ENCODE measurements around the gene IGFLR1. TPM values are rescaled to one million over a fixed set of nuclear protein-coding genes. Genes with fewer than 3 reads are reported as not detected.

The IGFLR1 gene
- polyA plus RNA-seq, 1 donor: 3.8 TPM

DNA sequence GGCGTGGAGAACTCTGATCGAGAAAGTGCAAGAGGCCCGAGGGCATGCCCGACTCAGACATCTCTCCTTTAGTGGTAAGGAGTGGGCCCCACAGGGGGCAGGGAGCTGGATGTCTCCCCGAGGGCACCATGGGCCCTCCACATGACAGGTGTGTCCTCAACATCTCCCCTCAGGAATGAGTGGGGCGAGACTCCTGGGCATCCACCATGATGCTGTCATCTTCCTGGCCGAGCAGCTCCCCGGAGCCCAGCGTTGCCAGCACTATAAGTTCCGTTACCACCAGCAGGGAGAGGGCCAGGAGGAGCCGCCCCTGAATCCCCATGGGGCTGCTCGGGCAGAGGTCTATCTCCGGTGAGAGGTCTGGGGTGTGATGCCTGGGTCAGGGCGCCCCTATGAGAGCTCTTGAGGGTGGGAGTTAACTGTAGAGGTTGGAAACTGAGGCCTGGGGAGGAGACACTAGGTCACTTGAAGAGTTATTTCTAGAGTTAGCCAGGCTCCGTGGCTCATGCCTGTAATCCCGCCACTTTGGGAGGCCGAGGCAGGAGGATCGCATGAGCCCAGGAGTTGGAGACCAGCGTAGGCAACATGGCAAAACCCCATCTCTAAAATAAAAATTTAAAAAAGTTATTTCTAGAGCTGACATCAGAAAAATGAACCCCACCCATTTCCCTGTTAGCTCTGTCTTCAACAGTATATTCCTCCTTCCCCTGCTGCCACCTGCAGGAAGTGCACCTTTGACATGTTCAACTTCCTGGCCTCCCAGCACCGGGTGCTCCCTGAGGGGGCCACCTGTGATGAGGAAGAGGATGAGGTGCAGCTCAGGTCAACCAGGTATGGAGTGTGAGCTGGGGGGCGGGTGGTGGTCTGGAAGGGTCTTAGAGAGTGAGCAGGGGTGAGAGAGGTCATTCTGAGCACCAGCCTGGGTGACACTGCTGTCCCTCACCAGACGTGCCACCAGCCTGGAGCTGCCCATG lies 5.1 kb downstream of the IGFLR1 start:
- H3K9me3 ChIP-seq (ENCODE audit: control insufficient read depth, low read depth, low read length): no peaks in the 10 kb centered on the region
- no peak for DNase-seq
- H3K4me3 ChIP-seq (ENCODE audit: low read length): no peak overlapping the region
- H3K27me3 ChIP-seq (ENCODE audit: control insufficient read depth, insufficient read depth, low read length): no peaks in the 10 kb centered on the region
- no CpG with 5 or more reads among the region's 22 CpGs for WGBS (ENCODE audit: insufficient coverage, low lambda C conversion rate)
- H3K36me3 ChIP-seq (ENCODE audit: control insufficient read depth, insufficient read depth, low read length): peaks cover 67% of the 10 kb centered on the region
- H3K4me1 ChIP-seq (ENCODE audit: control insufficient read depth, insufficient read depth, low read length): peaks cover 10% of the 10 kb centered on the region
- no peak overlapping the region for H3K27ac ChIP-seq (ENCODE audit: low read length)

DNA sequence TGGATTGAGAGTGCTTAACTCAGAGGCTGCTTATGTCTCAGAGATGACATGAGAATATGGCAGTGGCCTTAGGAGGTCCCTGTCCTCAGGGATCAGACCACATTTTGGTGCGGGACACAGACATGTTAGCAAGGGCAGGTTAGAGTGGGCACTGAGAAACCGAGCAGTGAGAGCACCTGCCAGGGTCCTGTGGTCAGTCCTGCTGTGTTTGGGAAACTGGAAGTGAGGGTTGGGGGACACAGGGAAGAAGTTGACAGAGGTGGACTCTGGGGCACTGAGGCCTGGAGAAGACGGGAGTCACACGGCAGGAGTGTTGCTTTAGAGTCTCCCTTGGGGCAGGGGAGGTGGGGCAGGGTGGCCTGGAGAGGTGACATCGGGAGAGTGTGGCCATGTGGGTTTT lies 7.4 kb downstream of the IGFLR1 start:
- Histone ChIP-seq H3K36me3 (ENCODE audit: control insufficient read depth, insufficient read depth, low read length) (peaks cover 88% of the 10 kb centered on the region), H3K4me3 (ENCODE audit: low read length) (no peak overlapping the region), H3K27me3 (ENCODE audit: control insufficient read depth, insufficient read depth, low read length) (no peaks in the 10 kb centered on the region), H3K9me3 (ENCODE audit: control insufficient read depth, low read depth, low read length) (no peaks in the 10 kb centered on the region), H3K27ac (ENCODE audit: low read length) (no peak overlapping the region), H3K4me1 (ENCODE audit: control insufficient read depth, insufficient read depth, low read length) (peaks cover 2% of the 10 kb centered on the region)
- no CpG with 5 or more reads among the region's 5 CpGs for WGBS (ENCODE audit: insufficient coverage, low lambda C conversion rate)
- no peak for DNase-seq

DNA sequence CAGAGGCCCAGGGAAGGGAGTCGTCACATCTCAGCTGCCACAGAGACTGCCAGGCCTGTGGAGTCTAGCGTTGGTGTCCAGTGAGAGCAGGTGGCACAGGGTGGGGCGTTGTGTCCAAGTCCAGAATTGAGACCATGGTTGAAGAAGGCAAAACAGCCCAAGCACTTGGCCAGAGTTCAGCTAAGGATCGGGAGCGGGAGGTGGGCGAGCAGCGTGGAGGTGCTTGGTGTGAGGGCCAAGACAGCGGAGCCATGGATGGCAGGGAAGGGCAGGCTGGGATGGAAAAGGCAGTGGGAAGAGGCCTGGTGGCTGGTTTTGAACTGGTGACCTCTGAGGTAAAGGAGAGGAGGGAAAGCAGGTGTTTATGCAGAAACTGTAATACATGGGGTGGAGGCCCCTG lies 8.0 kb downstream of the IGFLR1 start:
- Histone ChIP-seq H3K4me1 (ENCODE audit: control insufficient read depth, insufficient read depth, low read length) (no peaks in the 10 kb centered on the region), H3K27me3 (ENCODE audit: control insufficient read depth, insufficient read depth, low read length) (no peaks in the 10 kb centered on the region), H3K9me3 (ENCODE audit: control insufficient read depth, low read depth, low read length) (no peaks in the 10 kb centered on the region), H3K27ac (ENCODE audit: low read length) (no peak overlapping the region), H3K4me3 (ENCODE audit: low read length) (no peak overlapping the region), H3K36me3 (ENCODE audit: control insufficient read depth, insufficient read depth, low read length) (peaks cover 94% of the 10 kb centered on the region)
- no CpG with 5 or more reads among the region's 8 CpGs for WGBS (ENCODE audit: insufficient coverage, low lambda C conversion rate)
- DNase-seq: no peak

DNA sequence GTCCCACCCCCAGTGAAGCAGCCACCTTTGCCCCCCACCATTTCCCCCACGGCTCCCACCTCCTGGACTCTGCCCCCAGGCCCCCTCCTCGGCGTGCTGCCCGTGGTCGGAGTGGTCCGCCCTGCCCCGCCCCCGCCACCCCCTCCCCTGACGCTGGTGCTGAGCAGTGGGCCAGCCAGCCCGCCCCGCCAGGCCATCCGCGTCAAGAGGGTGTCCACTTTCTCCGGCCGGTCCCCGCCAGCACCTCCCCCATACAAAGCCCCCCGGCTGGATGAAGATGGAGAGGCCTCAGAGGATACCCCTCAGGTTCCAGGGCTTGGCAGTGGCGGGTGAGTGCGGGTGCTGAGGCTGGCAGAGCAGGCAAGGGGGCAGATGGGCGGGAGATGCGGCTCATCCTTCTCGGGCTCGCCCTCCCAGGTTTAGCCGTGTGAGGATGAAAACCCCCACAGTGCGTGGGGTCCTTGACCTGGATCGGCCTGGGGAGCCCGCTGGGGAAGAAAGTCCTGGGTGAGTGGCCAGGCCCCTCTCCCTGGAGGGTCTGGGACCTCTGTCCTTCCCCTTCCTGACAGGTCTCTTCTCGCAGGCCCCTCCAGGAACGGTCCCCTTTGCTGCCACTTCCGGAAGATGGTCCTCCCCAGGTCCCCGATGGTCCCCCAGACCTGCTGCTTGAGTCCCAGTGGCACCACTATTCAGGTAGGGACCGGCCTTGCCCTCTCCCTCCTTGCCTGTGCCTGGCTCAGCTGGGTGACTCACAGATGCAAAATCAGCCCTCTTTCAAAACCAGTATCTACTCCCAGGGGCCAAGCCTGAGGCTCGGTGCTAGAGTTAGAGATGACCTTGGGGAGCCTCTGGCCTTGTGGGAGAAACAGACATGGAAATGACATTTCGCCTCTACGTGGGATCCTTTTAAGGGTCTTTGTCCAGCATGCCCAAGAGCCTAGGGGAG lies 8.8 kb downstream of the IGFLR1 start:
- Histone ChIP-seq H3K4me3 (ENCODE audit: low read length) (no peak overlapping the region), H3K27ac (ENCODE audit: low read length) (no peak overlapping the region), H3K36me3 (ENCODE audit: control insufficient read depth, insufficient read depth, low read length) (peaks cover 94% of the 10 kb centered on the region), H3K9me3 (ENCODE audit: control insufficient read depth, low read depth, low read length) (no peaks in the 10 kb centered on the region), H3K27me3 (ENCODE audit: control insufficient read depth, insufficient read depth, low read length) (no peaks in the 10 kb centered on the region), H3K4me1 (ENCODE audit: control insufficient read depth, insufficient read depth, low read length) (no peaks in the 10 kb centered on the region)
- DNase-seq: no peak
- no CpG with 5 or more reads among the region's 35 CpGs for WGBS (ENCODE audit: insufficient coverage, low lambda C conversion rate)

DNA sequence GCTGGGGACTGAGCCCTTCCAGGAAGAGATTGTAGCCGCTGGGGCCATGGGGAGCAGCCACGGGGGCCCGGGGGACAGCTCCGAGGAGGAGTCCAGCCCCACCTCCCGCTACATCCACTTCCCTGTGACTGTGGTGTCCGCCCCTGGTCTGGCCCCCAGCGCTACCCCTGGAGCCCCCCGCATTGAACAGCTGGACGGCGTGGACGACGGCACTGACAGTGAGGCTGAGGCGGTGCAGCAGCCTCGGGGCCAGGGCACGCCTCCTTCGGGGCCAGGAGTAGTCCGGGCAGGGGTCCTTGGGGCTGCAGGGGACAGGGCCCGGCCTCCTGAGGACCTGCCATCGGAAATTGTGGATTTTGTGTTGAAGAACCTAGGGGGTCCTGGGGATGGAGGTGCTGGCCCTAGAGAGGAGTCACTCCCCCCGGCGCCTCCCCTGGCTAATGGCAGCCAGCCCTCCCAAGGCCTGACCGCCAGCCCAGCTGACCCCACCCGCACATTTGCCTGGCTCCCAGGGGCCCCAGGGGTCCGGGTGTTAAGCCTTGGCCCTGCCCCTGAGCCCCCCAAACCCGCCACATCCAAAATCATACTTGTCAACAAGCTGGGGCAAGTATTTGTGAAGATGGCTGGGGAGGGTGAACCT lies 9.6 kb downstream of the IGFLR1 start:
- H3K4me1 ChIP-seq (ENCODE audit: control insufficient read depth, insufficient read depth, low read length): no peaks in the 10 kb centered on the region
- H3K36me3 ChIP-seq (ENCODE audit: control insufficient read depth, insufficient read depth, low read length): peaks cover 95% of the 10 kb centered on the region
- no peaks in the 10 kb centered on the region for H3K27me3 ChIP-seq (ENCODE audit: control insufficient read depth, insufficient read depth, low read length)
- H3K4me3 ChIP-seq (ENCODE audit: low read length): no peak overlapping the region
- no peaks in the 10 kb centered on the region for H3K9me3 ChIP-seq (ENCODE audit: control insufficient read depth, low read depth, low read length)
- no peak for DNase-seq
- no CpG with 5 or more reads among the region's 25 CpGs for WGBS (ENCODE audit: insufficient coverage, low lambda C conversion rate)
- no peak overlapping the region for H3K27ac ChIP-seq (ENCODE audit: low read length)

DNA sequence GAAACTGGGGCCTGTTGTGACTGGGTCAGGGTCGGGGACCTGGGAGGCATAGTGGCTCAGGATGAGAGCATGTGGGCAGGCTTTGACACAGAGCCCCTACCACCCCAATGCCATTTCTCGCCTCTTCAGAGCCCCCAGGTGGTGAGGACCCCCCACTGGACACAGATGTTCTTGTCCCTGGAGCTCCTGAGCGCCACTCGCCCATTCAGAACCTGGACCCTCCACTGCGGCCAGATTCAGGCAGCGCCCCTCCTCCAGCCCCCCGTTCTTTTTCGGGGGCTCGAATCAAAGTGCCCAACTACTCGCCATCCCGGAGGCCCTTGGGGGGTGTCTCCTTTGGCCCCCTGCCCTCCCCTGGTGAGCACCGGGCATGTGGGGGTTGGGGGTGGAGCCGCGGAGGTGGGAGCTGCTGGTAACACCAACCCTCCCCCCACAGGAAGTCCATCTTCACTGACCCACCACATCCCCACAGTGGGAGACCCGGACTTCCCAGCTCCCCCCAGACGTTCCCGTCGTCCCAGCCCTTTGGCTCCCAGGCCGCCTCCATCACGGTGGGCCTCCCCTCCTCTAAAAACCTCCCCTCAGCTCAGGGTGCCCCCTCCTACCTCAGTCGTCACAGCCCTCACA lies 10.4 kb downstream of the IGFLR1 start:
- Histone ChIP-seq H3K27ac (ENCODE audit: low read length) (no peak overlapping the region), H3K9me3 (ENCODE audit: control insufficient read depth, low read depth, low read length) (no peaks in the 10 kb centered on the region), H3K27me3 (ENCODE audit: control insufficient read depth, insufficient read depth, low read length) (no peaks in the 10 kb centered on the region), H3K4me1 (ENCODE audit: control insufficient read depth, insufficient read depth, low read length) (no peaks in the 10 kb centered on the region), H3K4me3 (ENCODE audit: low read length) (no peak overlapping the region), H3K36me3 (ENCODE audit: control insufficient read depth, insufficient read depth, low read length) (peaks cover 96% of the 10 kb centered on the region)
- DNase-seq: no peak
- WGBS (ENCODE audit: insufficient coverage, low lambda C conversion rate): no CpG with 5 or more reads among the region's 21 CpGs

DNA sequence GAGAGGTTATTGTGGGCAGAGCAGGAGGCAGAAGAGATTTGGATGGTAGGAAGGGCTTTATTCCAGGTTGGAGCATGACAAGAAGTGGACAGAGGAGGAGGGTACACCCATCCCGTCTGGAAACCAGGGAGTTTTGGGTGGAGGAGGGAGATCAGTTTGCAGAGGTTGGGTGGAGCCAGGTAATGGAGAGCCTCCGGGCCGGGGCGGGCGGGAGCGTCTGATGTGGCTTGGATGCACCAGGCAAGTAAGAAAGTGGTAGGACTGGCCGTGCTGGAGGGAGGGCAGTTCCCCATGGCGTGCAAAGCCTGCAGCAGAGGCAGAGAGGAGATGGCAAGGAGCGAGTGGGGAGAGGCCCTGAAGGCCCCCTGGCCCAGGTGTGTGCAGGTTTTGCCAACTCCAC lies 10.9 kb downstream of the IGFLR1 start:
- H3K9me3 ChIP-seq (ENCODE audit: control insufficient read depth, low read depth, low read length): no peaks in the 10 kb centered on the region
- no peaks in the 10 kb centered on the region for H3K4me1 ChIP-seq (ENCODE audit: control insufficient read depth, insufficient read depth, low read length)
- no peaks in the 10 kb centered on the region for H3K27me3 ChIP-seq (ENCODE audit: control insufficient read depth, insufficient read depth, low read length)
- no peak overlapping the region for H3K27ac ChIP-seq (ENCODE audit: low read length)
- H3K4me3 ChIP-seq (ENCODE audit: low read length): no peak overlapping the region
- H3K36me3 ChIP-seq (ENCODE audit: control insufficient read depth, insufficient read depth, low read length): peaks cover 95% of the 10 kb centered on the region
- no CpG with 5 or more reads among the region's 9 CpGs for WGBS (ENCODE audit: insufficient coverage, low lambda C conversion rate)
- no peak for DNase-seq

DNA sequence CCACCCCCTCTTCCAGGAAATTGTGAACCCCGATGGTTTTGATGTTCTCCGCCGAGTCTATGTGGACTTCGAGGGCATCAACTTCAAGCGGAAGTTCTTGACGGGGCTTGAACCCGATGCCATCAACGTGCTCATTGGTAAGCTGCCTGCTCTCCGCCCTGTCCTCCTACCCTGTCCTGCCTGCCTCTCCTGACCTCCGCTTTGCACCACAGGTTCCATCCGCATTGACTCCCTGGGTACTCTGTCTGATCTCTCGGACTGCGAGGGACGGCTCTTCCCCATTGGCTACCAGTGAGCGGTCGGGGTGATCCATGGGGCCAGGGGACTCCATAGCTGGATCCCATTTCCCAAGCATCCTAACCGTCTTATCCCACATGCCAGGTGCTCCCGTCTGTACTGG lies 11.9 kb downstream of the IGFLR1 start:
- no peak overlapping the region for H3K27ac ChIP-seq (ENCODE audit: low read length)
- H3K36me3 ChIP-seq (ENCODE audit: control insufficient read depth, insufficient read depth, low read length): peaks cover 96% of the 10 kb centered on the region
- H3K4me3 ChIP-seq (ENCODE audit: low read length): no peak overlapping the region
- no CpG with 5 or more reads among the region's 18 CpGs for WGBS (ENCODE audit: insufficient coverage, low lambda C conversion rate)
- no peaks in the 10 kb centered on the region for H3K27me3 ChIP-seq (ENCODE audit: control insufficient read depth, insufficient read depth, low read length)
- H3K9me3 ChIP-seq (ENCODE audit: control insufficient read depth, low read depth, low read length): no peaks in the 10 kb centered on the region
- DNase-seq: no peak
- H3K4me1 ChIP-seq (ENCODE audit: control insufficient read depth, insufficient read depth, low read length): no peaks in the 10 kb centered on the region

DNA sequence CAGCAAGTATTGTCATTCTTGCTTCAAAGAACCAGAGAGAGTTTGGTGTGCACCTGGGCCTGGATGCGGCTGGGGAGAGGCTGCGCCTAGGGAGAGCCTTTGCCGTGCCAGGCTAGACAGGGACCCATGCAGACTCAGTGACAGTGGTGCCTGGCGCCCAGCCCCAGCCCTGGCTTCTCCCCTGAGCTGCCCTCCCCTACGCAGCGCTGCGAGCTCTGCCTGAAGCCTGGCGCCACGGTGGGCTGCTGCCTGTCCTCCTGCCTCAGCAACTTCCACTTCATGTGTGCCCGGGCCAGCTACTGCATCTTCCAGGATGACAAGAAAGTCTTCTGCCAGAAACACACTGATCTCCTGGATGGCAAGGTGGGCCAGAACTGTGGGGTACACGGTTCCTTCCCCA lies 12.5 kb downstream of the IGFLR1 start:
- no CpG with 5 or more reads among the region's 11 CpGs for WGBS (ENCODE audit: insufficient coverage, low lambda C conversion rate)

DNA sequence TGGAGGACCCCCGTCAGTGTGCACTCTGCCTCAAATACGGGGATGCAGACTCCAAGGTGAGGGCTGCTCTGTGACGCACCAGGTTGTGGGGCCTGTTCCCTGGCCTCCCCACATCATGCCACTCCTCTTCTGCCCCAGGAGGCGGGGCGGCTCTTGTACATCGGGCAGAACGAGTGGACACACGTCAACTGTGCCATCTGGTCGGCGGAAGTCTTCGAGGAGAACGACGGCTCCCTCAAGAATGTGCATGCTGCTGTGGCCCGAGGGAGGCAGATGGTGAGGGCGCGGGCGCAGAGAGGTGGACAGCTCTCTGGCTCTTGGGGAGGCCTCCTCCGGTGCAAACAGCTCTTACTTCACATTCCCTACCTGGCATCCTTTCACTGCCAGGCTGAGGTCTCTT lies 13.2 kb downstream of the IGFLR1 start:
- H3K4me3 ChIP-seq (ENCODE audit: low read length): no peak overlapping the region
- H3K27ac ChIP-seq (ENCODE audit: low read length): no peak overlapping the region
- no CpG with 5 or more reads among the region's 18 CpGs for WGBS (ENCODE audit: insufficient coverage, low lambda C conversion rate)
- H3K36me3 ChIP-seq (ENCODE audit: control insufficient read depth, insufficient read depth, low read length): peaks cover 97% of the 10 kb centered on the region
- no peaks in the 10 kb centered on the region for H3K27me3 ChIP-seq (ENCODE audit: control insufficient read depth, insufficient read depth, low read length)
- no peak for DNase-seq
- no peaks in the 10 kb centered on the region for H3K9me3 ChIP-seq (ENCODE audit: control insufficient read depth, low read depth, low read length)
- H3K4me1 ChIP-seq (ENCODE audit: control insufficient read depth, insufficient read depth, low read length): no peaks in the 10 kb centered on the region

More for the DNA sequence above, 12.5 kb downstream of the IGFLR1 start:
- DNase-seq: no peak
- H3K4me1 ChIP-seq (ENCODE audit: control insufficient read depth, insufficient read depth, low read length): no peaks in the 10 kb centered on the region
- no peak overlapping the region for H3K27ac ChIP-seq (ENCODE audit: low read length)
- H3K36me3 ChIP-seq (ENCODE audit: control insufficient read depth, insufficient read depth, low read length): peaks cover 97% of the 10 kb centered on the region
- H3K9me3 ChIP-seq (ENCODE audit: control insufficient read depth, low read depth, low read length): no peaks in the 10 kb centered on the region
- no peak overlapping the region for H3K4me3 ChIP-seq (ENCODE audit: low read length)
- H3K27me3 ChIP-seq (ENCODE audit: control insufficient read depth, insufficient read depth, low read length): no peaks in the 10 kb centered on the region
